GM18505 (cell line): ENCODE results near the gene MYH10.
"Not testable (repeated sequence)": the region's sequence is repeated elsewhere in the genome, so short reads cannot be mapped to it uniquely, and the experiment has no call there.

Source experiments
- ATAC-seq: cut with Tn5 transposase; IDR thresholded peaks from one replicate; pipeline ENCODE4 v1.9.1; 2021; ENCODE audit not compliant: unreplicated experiment
- POLR2A ChIP-seq: IDR thresholded peaks from 4 replicates; pipeline ENCODE4 v1.6.1; 2011; ENCODE audit warnings: borderline replicate concordance; ENCODE audit not compliant: insufficient read depth, insufficient read length; ENCODE audit errors: extremely low read depth

Gene MYH10

DNA sequence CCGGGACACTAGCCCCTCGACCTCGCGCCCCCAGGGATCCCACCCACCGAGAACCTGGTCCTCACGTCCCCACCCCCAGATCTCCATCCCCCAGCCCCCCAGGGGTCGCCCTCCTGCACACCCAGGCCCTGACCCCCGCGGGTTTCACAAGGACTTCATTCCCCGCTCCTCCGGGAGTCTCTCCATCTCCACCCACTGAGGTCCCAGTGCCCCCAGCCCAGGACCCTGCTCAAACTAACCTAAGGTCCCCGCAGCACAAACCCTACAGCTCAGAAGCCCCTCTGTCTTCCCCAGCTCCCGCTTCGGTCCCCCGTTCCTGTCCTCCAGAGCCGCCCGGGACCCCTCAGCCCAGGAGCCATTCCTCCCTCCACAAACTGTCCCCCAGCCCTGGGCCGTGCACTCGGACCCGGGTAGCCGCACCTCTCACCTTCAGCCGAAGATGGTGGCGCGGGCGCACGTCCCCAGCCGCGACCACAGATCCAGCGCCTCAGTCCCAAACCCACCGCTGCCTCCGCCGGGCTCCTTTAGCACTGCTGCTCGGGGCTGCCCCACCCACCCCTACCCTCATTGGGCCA lies at the start of gene MYH10:
TSS of gene MYH10 (minus strand) at position 499 of the 575 bp plus-strand sequence. CDS start 7,479 bp downstream, outside the sequence.
- TF ChIP-seq POLR2A = no peak

GRCh38 chr17:8679126-8679525 lies 48.6 kb upstream of the MYH10 start:
- ATAC-seq = no peak
- no peak for TF ChIP-seq POLR2A

More for the DNA sequence above, at the start of gene MYH10:
- ATAC-seq = no peak

- no peak for TF ChIP-seq POLR2A
- ATAC-seq = no peak
Observed at GRCh38 chr17:8675306-8675705, 44.8 kb upstream of the MYH10 start.

- TF ChIP-seq POLR2A = no peak
- no peak for ATAC-seq
Observed at GRCh38 chr17:8674344-8675305, 44.1 kb upstream of the MYH10 start.

- no peak for ATAC-seq
- no peak for TF ChIP-seq POLR2A
Observed at GRCh38 chr17:8673612-8674011, 43.1 kb upstream of the MYH10 start.

DNA sequence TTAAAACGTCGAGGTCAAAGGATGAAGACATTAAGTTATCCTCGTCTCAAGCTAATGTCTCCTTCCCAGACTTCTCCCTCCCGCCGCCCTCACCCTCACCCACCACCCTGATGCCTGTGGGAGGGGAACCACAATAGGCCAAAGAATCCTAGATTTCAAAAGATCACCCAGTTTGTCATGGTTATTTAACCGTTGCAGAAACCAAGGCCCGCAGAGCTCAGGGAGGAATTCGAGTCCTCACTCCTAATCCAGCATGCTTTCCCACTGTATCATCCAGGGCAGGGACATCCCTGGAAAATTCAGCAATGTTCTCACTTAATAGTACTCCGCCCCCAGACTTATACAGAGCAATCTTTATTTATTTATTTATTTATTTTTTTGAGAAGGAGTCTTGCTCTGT lies 41.8 kb upstream of the MYH10 start:
- no peak for TF ChIP-seq POLR2A
- no peak for ATAC-seq

GRCh38 chr17:8670421-8670820 lies 39.9 kb upstream of the MYH10 start:
- no peak for TF ChIP-seq POLR2A
- ATAC-seq = no peak

DNA sequence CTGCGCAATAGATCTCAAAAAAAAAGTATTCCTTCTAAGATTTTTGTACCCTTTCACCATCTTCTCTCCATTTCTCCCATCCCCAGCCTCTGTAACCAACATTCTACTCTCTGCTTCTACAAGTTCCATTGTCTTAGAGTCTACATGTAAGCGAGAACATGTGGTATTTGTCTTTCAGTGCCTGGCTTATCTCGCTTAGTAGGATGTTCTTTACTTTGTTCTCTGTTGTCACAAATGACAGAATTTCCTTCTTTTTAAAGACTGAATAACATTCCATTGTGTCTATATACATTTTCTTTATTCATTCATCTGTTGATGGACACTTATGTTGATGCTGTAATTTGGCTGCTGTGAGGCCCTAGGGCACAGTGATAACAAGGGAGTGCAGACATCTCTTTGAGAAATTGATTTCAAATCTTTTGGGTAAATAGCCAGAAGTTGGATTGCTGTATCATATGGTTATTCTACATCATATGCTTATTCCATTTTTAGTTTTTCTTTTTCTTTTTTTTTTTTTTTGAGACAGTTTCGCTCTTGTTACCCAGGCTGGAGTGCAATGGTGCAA lies 37.7 kb upstream of the MYH10 start:
- no peak for ATAC-seq
- no peak for TF ChIP-seq POLR2A

- TF ChIP-seq POLR2A = no peak
- ATAC-seq = no peak
Observed at GRCh38 chr17:8667421-8667820, 36.9 kb upstream of the MYH10 start.

- no peak for ATAC-seq
- no peak for TF ChIP-seq POLR2A
Observed at GRCh38 chr17:8665684-8666083, 35.2 kb upstream of the MYH10 start.

- ATAC-seq = no peak
- no peak for TF ChIP-seq POLR2A
Observed at GRCh38 chr17:8664456-8665126, 34.1 kb upstream of the MYH10 start.

- ATAC-seq = no peak
- TF ChIP-seq POLR2A = no peak
Observed at GRCh38 chr17:8662973-8663372, 32.4 kb upstream of the MYH10 start.

GRCh38 chr17:8662076-8662831 lies 31.7 kb upstream of the MYH10 start:
- ATAC-seq = no peak
- TF ChIP-seq POLR2A = no peak

- ATAC-seq = not testable (repeated sequence)
Observed at GRCh38 chr17:8660709-8661108, 30.2 kb upstream of the MYH10 start.
